K562 (cell line): ENCODE results near the gene TIGIT. TPM values are rescaled to one million over a fixed set of nuclear protein-coding genes. Genes with fewer than 3 reads are reported as not detected.

Experiments used
- ATAC-seq: fragments of 200-7000 bp; cut with Tn5 transposase; 3 replicates; pipeline ENCODE4 v1.9.1; 2020; ENCODE audit warnings: moderate library complexity
- BruUV-seq: library from RNA; stranded (reverse); fragments of 400-500 nt; replicated peaks from 2 replicates; lab custom pipeline; 2021; lab: Mats Ljungman, UMichigan
- CTCF ChIA-PET: fragments of 300-600 bp; formaldehyde crosslinking; extraction: SDS; loops from one replicate; lab custom pipeline; 2021; ENCODE audit warnings: low intra/inter-chr PET ratio; lab: Yijun Ruan, JAX
- POLR2A ChIA-PET: fragments of 300-600, 350-650 bp; sonication (Branson Sonifier 250); formaldehyde crosslinking; extraction: SDS; loops from one replicate; lab custom pipeline; 2021; ENCODE audit warnings: antibody characterized with exemption, inconsistent platforms; lab: Yijun Ruan, JAX
- DNase-seq, 4 experiments: peaks; one replicate each; pipeline versions ENCODE4 v3.0.0 to v3.0.0-alpha.2; 2011 to 2018; ENCODE audit warnings: low spot score in 3 of 4, mixed read lengths in 3 of 4; ENCODE audit errors: extremely low read depth in 1 of 4
- FAIRE-seq: peaks from 2 replicates; lab custom pipeline; 2011; peaks lifted over from hg19 to GRCh38; lab: Jason Lieb, UNC
- H2AFZ ChIP-seq: 2 replicates; pipeline ENCODE4 v1.6.0; 2011; ENCODE audit warnings: low read depth, low read length, control low read depth, inconsistent platforms
- H3K27ac ChIP-seq: fragments of 200-600 bp; 3 replicates; pipeline ENCODE4 v1.8.0; 2011; ENCODE audit warnings: low read depth, mild to moderate bottlenecking, control low read depth, inconsistent platforms, low read length, moderate library complexity, mixed read lengths; ENCODE audit errors: extremely low read depth
- H3K27me3 ChIP-seq, 2 experiments: fragments of 300-600 bp in 1 of 2; 2 replicates in 1 of 2; 3 replicates in 1 of 2; pipeline versions ENCODE4 v1.6.0 to v1.8.0; 2011; ENCODE audit warnings: inconsistent platforms in 2 of 2, low read length in 2 of 2, mild to moderate bottlenecking in 1 of 2, mixed read lengths in 1 of 2, moderate library complexity in 1 of 2; ENCODE audit not compliant: control insufficient read depth in 2 of 2, insufficient read depth in 2 of 2
- H3K36me3 ChIP-seq: fragments of 300-600 bp; 3 replicates; pipeline ENCODE4 v1.8.0; 2011; ENCODE audit warnings: mild to moderate bottlenecking, low read length, inconsistent platforms; ENCODE audit not compliant: control insufficient read depth, insufficient read depth
- H3K4me1 ChIP-seq, 2 experiments: fragments of 200-600 bp in 1 of 2; replicated peaks in 1 of 2; 2 replicates in 1 of 2; 3 replicates in 1 of 2; pipeline versions ENCODE4 v1.5.1 to v1.8.0; 2011; ENCODE audit warnings: inconsistent platforms in 2 of 2, low read length in 2 of 2, mild to moderate bottlenecking in 1 of 2, mixed read lengths in 1 of 2, moderate library complexity in 1 of 2; ENCODE audit not compliant: control insufficient read depth in 2 of 2, insufficient read depth in 2 of 2
- H3K4me2 ChIP-seq: 2 replicates; pipeline ENCODE4 v1.6.1; 2011; ENCODE audit warnings: low read length, control low read depth, inconsistent platforms, mixed read lengths; ENCODE audit not compliant: insufficient read depth
- H3K4me3 ChIP-seq: fragments of 200-600 bp; sonication (generic), shearing (Covaris generic); 2 replicates; pipeline ENCODE4 v1.5.1; 2016; ENCODE audit warnings: control low read depth, inconsistent platforms
- H3K79me2 ChIP-seq: fragments of 200-600 bp; 3 replicates; pipeline ENCODE4 v1.8.0; 2011; ENCODE audit warnings: low read length, inconsistent platforms; ENCODE audit not compliant: control insufficient read depth, insufficient read depth
- H3K9ac ChIP-seq, 2 experiments: 2 replicates each; pipeline versions ENCODE4 v1.6.0 to v1.6.1; 2011; ENCODE audit warnings: low read depth in 2 of 2, low read length in 2 of 2, control low read depth in 1 of 2, inconsistent platforms in 1 of 2, mild to moderate bottlenecking in 1 of 2, mixed read lengths in 1 of 2; ENCODE audit not compliant: insufficient read depth in 1 of 2
- H3K9me1 ChIP-seq: one replicate; pipeline ENCODE4 v1.6.0; 2011; ENCODE audit warnings: inconsistent platforms, mild to moderate bottlenecking, low read length, moderate library complexity; ENCODE audit not compliant: control insufficient read depth, insufficient read depth
- H3K9me3 ChIP-seq: replicated peaks from 2 replicates; pipeline ENCODE4 v1.5.1; 2011; ENCODE audit warnings: low read depth, low read length, inconsistent platforms; ENCODE audit not compliant: control insufficient read depth, insufficient read depth
- H4K20me1 ChIP-seq: replicated peaks from 2 replicates; pipeline ENCODE4 v1.6.1; 2011; ENCODE audit warnings: low read length, inconsistent platforms, mixed read lengths; ENCODE audit not compliant: control insufficient read depth, insufficient read depth
- EP400 ChIP-seq: fragments of 450-650 bp; IDR thresholded peaks from 2 replicates; pipeline ENCODE4 v1.6.1; 2017; ENCODE audit warnings: antibody characterized with exemption, mild to moderate bottlenecking, moderate library complexity
- HDAC3 ChIP-seq: fragments of 450-650 bp; IDR thresholded peaks from 2 replicates; pipeline ENCODE4 v1.6.1; 2018; ENCODE audit warnings: borderline replicate concordance, mild to moderate bottlenecking, moderate library complexity; ENCODE audit not compliant: partially characterized antibody
- PHB2 ChIP-seq: fragments of 450-650 bp; IDR thresholded peaks from 2 replicates; pipeline ENCODE4 v1.6.1; 2017; ENCODE audit warnings: low read depth
- RNF2 ChIP-seq: sonication (generic); IDR thresholded peaks from 2 replicates; pipeline ENCODE4 v1.6.1; 2016
- RUNX1 ChIP-seq: sonication (generic); IDR thresholded peaks from 2 replicates; pipeline ENCODE4 v1.6.1; 2016; ENCODE audit warnings: antibody characterized with exemption, low read depth
- SAP30 ChIP-seq: fragments of 200-600 bp; sonication (generic); IDR thresholded peaks from 2 replicates; pipeline ENCODE4 v1.6.1; 2012; ENCODE audit warnings: borderline replicate concordance, low read depth, mild to moderate bottlenecking, moderate library complexity, low read length, control low read depth, inconsistent platforms; ENCODE audit not compliant: insufficient read depth, poor library complexity, severe bottlenecking
- STAG1 ChIP-seq: sonication (generic); formaldehyde crosslinking; IDR thresholded peaks from 2 replicates; pipeline ENCODE4 v1.5.0; 2020; ENCODE audit warnings: missing genetic modification reagents, borderline replicate concordance
- THAP7 ChIP-seq: fragments of 250-450 bp; sonication (Bioruptor Pico); IDR thresholded peaks from 2 replicates; pipeline ENCODE4 v1.5.0; 2021
- ZNF644 ChIP-seq: fragments of 200-800 bp; sonication (Bioruptor generic); IDR thresholded peaks from 2 replicates; pipeline ENCODE4 v1.6.1; 2016; ENCODE audit warnings: low read depth, missing genetic modification characterization, missing compliant biosample characterization
- WGBS: fragments of 100-300 bp; shearing (Covaris generic); methylation state at CpG from one replicate; pipeline ENCODE4 v1.1.6; 2016; ENCODE audit warnings: low coverage, mixed read lengths; ENCODE audit not compliant: insufficient coverage; ENCODE audit errors: missing lambda C conversion rate; 5-methylcytosine and 5-hydroxymethylcytosine counted together
- in situ Hi-C: fragments of 300-500 bp; cut with MboI; formaldehyde crosslinking; loops from 4 replicates; pipeline ENCODE4 v1.15.0; 2018; ENCODE audit warnings: inconsistent platforms, mixed read lengths
- intact Hi-C: fragments of 100-400 bp; cut with micrococcal nuclease; formaldehyde crosslinking; loops from 2 replicates; pipeline ENCODE4 v1.14.2; 2022
- polyA plus RNA-seq, 8 experiments: library from polyadenylated mRNA; depleted of rRNA in 4 of 8; stranded (reverse) in 5 of 8; unstranded in 3 of 8; fragments of >200 nt; fragmentation: Nextera tagmentation in 2 of 8; fragmentation: Illumina TruSeq in 1 of 8; extraction: Ambion mirVana in 2 of 8; extraction: Trizol in 1 of 8; gene quantifications; 2 replicates each; pipeline versions ENCODE4 v1.2.1 to v1.2.3, GENCODE V29; 2011 to 2014; ENCODE audit warnings: inconsistent platforms in 1 of 8, missing spikeins in 1 of 8
- total RNA-seq, 7 experiments: library from RNA; depleted of rRNA in 6 of 7; stranded (reverse); fragments of >200 nt in 6 of 7; fragmentation: Illumina TruSeq in 2 of 7; extraction: Trizol in 2 of 7; gene quantifications; 2 replicates each; pipeline versions ENCODE4 v1.2.1 to v1.2.3, GENCODE V29; 2011 to 2021; ENCODE audit warnings: low replicate concordance in 1 of 7
- TF ChIP-seq, protein P1 (sequence below): fragments of 250-450 bp; sonication (Bioruptor Pico); IDR thresholded peaks from 2 replicates; pipeline ENCODE4 v1.8.0; 2021; ENCODE audit warnings: mild to moderate bottlenecking, moderate library complexity
- TF ChIP-seq, protein P2 (sequence below): fragments of 250-450 bp; sonication (Bioruptor Pico); IDR thresholded peaks from 2 replicates; pipeline ENCODE4 v1.8.0; 2021; ENCODE audit warnings: borderline replicate concordance, mild to moderate bottlenecking, moderate library complexity; ENCODE audit not compliant: poor library complexity, severe bottlenecking

The TIGIT gene
- total and polyA plus RNA-seq, 9 of the 15 experiments (the other 6 are each of a cell fraction or from before 2014, with no cell fraction given): 0.11 TPM; not detected in 8

DNA sequence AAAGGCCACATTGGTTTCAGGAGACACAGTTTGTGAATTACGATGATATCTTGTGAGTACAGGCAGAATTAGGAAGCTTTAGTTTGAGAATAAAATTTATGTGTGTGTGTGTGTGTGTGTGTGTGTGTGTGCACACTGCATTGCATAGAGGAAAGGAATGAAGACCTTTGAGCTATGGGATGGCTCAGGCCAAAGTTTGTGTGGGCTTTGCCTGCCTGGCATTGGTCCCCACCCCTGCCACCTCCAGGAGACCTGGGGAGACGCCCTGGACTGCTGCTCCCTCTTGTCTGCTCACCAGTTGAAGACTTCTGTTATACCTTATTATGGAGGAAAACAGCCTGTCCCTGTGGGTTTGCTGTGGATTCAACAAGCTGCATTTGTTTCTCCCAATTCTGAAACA is 37.2 kb downstream of the TIGIT start (continued):
- TF ChIP-seq, protein P1, sequence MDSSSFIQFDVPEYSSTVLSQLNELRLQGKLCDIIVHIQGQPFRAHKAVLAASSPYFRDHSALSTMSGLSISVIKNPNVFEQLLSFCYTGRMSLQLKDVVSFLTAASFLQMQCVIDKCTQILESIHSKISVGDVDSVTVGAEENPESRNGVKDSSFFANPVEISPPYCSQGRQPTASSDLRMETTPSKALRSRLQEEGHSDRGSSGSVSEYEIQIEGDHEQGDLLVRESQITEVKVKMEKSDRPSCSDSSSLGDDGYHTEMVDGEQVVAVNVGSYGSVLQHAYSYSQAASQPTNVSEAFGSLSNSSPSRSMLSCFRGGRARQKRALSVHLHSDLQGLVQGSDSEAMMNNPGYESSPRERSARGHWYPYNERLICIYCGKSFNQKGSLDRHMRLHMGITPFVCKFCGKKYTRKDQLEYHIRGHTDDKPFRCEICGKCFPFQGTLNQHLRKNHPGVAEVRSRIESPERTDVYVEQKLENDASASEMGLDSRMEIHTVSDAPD (CRISPR knock-in tag): no peak
- no peak for TF ChIP-seq PHB2
- TF ChIP-seq, all 486 proteins: peak for 0

GRCh38 chr3:114331710-114332109 is 37.9 kb downstream of the TIGIT start:
- 4% methylated on average over 3 of the region's 3 CpGs for WGBS
- DNase-seq (no peak), ATAC-seq (no peak), FAIRE-seq (no peak)
- in situ Hi-C loops: no loop called here
- Histone ChIP-seq H3K4me2 (no peak overlapping the region), H3K4me3 (no peak overlapping the region), H3K79me2 (no peaks in the 10 kb centered on the region), H3K9me3 (no peaks in the 10 kb centered on the region), H3K36me3 (no peaks in the 10 kb centered on the region), H3K4me1 (no peaks in the 10 kb centered on the region), H3K9ac (no peak overlapping the region), H3K9me1 (no peaks in the 10 kb centered on the region), H2AFZ (no peak overlapping the region), H3K27me3 (no peaks in the 10 kb centered on the region), H3K27ac (no peak overlapping the region), H4K20me1 (no peaks in the 10 kb centered on the region)
- no peak for TF ChIP-seq HDAC3
- TF ChIP-seq STAG1 (CRISPR knock-in tag): no peak
- TF ChIP-seq ZNF644: no peak
- no peak for TF ChIP-seq THAP7 (CRISPR knock-in tag)
- TF ChIP-seq SAP30: no peak
- TF ChIP-seq EP400: no peak
- TF ChIP-seq, protein P2, sequence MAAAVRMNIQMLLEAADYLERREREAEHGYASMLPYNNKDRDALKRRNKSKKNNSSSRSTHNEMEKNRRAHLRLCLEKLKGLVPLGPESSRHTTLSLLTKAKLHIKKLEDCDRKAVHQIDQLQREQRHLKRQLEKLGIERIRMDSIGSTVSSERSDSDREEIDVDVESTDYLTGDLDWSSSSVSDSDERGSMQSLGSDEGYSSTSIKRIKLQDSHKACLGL (CRISPR knock-in tag): no peak
- TF ChIP-seq RNF2: no peak
- TF ChIP-seq RUNX1: no peak
- no TSS peak for BruUV-seq
- CTCF ChIA-PET: no interaction called here
- intact Hi-C loops: no loop called here
- POLR2A ChIA-PET: no interaction called here
